Body of pancreas (tissue), 4 donors: Measurements from ENCODE around the gene OTP.

ENCODE experiments used
- CTCF ChIP-seq, 7 experiments: fragments of 450-650 bp in 4 of 7; fragments of 200-600 bp in 3 of 7; sonication (generic) in 3 of 7; IDR thresholded peaks; one replicate each; pipeline ENCODE4 v1.5.1; 2016 to 2019; ENCODE audit warnings: antibody characterized with exemption in 7 of 7
- POLR2A ChIP-seq, 3 donors: fragments of 450-650 bp; IDR thresholded peaks; one replicate each; pipeline ENCODE4 v1.6.1; 2016; ENCODE audit warnings: antibody characterized with exemption in 3 of 3, mild to moderate bottlenecking in 2 of 3

- TF ChIP-seq CTCF (IDR thresholded peaks at IDR 0.05) (no peak), POLR2A (IDR thresholded peaks at IDR 0.05) (no peak)
Measured at GRCh38 chr5:77650686-77651085, 12.2 kb upstream of the OTP start.
